ENCODE measurements around the gene VPS51.

VPS51 gene

DNA sequence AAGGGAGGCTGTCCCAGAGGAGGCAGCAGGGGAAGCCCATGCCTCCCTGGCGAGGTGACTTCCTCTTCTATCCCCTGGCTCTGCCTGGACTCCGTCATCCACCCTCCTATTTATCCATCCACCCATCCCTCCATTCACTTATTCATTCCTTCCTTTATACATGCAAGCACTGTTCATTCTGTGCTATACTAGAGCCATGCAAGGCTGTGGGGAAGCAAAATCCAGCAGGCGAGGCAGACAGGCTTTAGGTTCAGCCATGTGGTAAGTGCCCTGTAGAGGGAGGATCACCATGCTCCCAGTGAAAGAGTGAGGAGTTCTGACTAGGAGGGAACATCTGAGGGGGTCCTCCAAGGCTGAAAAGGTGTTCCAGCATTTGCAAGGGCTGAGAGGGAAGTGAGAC is 36.5 kb upstream of the VPS51 start:
- H3K36me3 ChIP-seq (replicated peaks; ENCODE audit: insufficient read depth, low read length): no peaks in the 10 kb centered on the region
- H3K9ac ChIP-seq (ENCODE audit: low read length): no peak overlapping the region
- no peak overlapping the region for H3K27ac ChIP-seq (ENCODE audit: low read length)
- DNase-seq: no peak
- H3K9me2 ChIP-seq (replicated peaks; ENCODE audit: insufficient read depth, low read length): no peaks in the 10 kb centered on the region
- H3K4me3 ChIP-seq (ENCODE audit: low read length): no peak overlapping the region
- H3K79me2 ChIP-seq (ENCODE audit: low read length): no peaks in the 10 kb centered on the region
- no peak overlapping the region for H3K4me2 ChIP-seq (ENCODE audit: low read depth, low read length)
- TF ChIP-seq EZH2 (optimal IDR thresholded peaks at IDR 0.05; ENCODE audit: low read depth, low read length) (no peak), EZH2phosphoT487 (IDR thresholded peaks at IDR 0.05; ENCODE audit: low read length) (no peak)
- TF ChIP-seq, protein P1, sequence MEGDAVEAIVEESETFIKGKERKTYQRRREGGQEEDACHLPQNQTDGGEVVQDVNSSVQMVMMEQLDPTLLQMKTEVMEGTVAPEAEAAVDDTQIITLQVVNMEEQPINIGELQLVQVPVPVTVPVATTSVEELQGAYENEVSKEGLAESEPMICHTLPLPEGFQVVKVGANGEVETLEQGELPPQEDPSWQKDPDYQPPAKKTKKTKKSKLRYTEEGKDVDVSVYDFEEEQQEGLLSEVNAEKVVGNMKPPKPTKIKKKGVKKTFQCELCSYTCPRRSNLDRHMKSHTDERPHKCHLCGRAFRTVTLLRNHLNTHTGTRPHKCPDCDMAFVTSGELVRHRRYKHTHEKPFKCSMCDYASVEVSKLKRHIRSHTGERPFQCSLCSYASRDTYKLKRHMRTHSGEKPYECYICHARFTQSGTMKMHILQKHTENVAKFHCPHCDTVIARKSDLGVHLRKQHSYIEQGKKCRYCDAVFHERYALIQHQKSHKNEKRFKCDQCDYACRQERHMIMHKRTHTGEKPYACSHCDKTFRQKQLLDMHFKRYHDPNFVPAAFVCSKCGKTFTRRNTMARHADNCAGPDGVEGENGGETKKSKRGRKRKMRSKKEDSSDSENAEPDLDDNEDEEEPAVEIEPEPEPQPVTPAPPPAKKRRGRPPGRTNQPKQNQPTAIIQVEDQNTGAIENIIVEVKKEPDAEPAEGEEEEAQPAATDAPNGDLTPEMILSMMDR (IDR thresholded peaks at IDR 0.05; ENCODE audit: low read length): no peak
- no peak overlapping the region for H2AFZ ChIP-seq (ENCODE audit: low read length)
- no peaks in the 10 kb centered on the region for H3K9me3 ChIP-seq (replicated peaks; ENCODE audit: insufficient read depth, low read length)
- peaks cover 11% of the 10 kb centered on the region for H3F3A ChIP-seq (ENCODE audit: insufficient read depth, low read length)
- no peaks in the 10 kb centered on the region for H4K20me1 ChIP-seq (ENCODE audit: insufficient read depth, low read length)
- peaks cover 26% of the 10 kb centered on the region for H3K4me1 ChIP-seq (ENCODE audit: low read length)
- H3K27me3 ChIP-seq (replicated peaks; ENCODE audit: insufficient read depth, low read length): no peaks in the 10 kb centered on the region

DNA sequence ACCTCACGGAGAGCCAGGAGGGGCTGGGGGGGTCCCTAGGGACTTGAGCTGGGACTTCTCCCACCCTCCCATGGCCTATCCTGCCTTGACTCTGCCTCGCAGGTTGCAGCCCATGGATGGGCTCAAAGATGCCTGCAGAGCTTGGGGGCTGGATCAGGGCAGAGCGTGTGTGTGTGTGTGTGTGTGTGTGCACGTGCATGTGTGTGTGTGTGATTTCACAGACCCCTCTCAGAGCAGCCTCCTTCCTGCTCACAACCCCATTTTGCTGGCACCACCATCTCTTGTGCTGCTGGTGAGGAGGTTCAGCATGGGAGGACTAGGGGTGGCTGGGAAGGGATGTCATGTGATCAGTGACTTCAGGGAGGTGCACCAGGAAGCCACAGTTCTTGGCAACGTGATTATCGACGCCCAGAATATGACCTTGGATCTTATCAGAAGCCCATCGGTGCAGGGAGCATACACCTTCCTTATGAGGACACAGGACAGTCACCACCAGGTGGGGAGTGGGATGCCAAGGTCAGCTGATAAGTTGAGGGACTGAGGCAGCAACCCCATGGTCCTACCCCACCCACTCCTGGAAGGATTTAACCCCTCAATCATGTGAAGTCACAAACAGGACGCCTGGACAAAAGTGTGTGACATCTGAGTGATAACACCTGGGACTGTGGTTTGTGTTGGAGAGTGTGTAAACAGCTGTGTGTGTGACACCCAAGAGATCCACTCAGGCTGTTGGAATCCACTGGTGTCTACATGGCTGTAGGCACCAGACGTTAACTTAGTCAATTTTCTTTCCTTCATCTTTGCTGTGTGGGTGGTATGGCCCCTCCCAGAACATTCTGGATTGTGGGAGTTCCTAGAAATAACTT is 35.8 kb upstream of the VPS51 start:
- no peaks in the 10 kb centered on the region for H3K27me3 ChIP-seq (replicated peaks; ENCODE audit: insufficient read depth, low read length)
- H2AFZ ChIP-seq (ENCODE audit: low read length): no peak overlapping the region
- H3K4me2 ChIP-seq (ENCODE audit: low read depth, low read length): peak overlapping the region; percentile 60; the same call in 1 of the 2 replicates
- H3F3A ChIP-seq (ENCODE audit: insufficient read depth, low read length): peaks cover 11% of the 10 kb centered on the region
- peaks cover 21% of the 10 kb centered on the region for H3K4me1 ChIP-seq (ENCODE audit: low read length)
- no peak overlapping the region for H3K4me3 ChIP-seq (ENCODE audit: low read length)
- H4K20me1 ChIP-seq (ENCODE audit: insufficient read depth, low read length): no peaks in the 10 kb centered on the region
- H3K9me2 ChIP-seq (replicated peaks; ENCODE audit: insufficient read depth, low read length): no peaks in the 10 kb centered on the region
- TF ChIP-seq, protein P1 (IDR thresholded peaks at IDR 0.05; ENCODE audit: low read length): no peak
- TF ChIP-seq EZH2 (optimal IDR thresholded peaks at IDR 0.05; ENCODE audit: low read depth, low read length) (no peak), EZH2phosphoT487 (IDR thresholded peaks at IDR 0.05; ENCODE audit: low read length) (no peak)
- no peaks in the 10 kb centered on the region for H3K9me3 ChIP-seq (replicated peaks; ENCODE audit: insufficient read depth, low read length)
- no peak for DNase-seq
- H3K36me3 ChIP-seq (replicated peaks; ENCODE audit: insufficient read depth, low read length): no peaks in the 10 kb centered on the region
- H3K27ac ChIP-seq (ENCODE audit: low read length): no peak overlapping the region
- no peak overlapping the region for H3K9ac ChIP-seq (ENCODE audit: low read length)
- H3K79me2 ChIP-seq (ENCODE audit: low read length): no peaks in the 10 kb centered on the region

DNA sequence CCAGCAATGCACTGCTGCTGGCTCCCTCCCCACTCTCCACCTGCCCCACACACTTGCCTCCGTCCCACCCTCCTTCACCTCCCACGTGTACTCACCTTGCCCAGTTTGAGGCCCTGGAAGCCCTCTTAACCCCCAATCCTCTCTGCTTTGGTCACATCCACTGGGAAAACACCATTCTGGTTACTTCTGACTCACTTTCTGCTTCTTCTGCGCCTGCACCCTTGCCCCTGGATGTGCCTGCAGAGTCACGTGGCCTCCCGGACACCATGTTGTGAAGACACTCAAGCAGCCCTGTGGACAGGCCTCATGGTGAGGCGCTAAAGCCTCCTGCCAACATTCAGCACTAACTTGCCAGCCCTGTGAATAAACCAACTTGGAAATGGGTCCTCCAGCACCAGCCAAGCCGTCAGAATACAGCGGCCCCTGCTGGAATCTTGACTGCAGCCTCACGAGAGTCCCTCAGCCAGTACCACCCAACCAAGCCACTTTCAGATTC is 35.1 kb upstream of the VPS51 start:
- Histone ChIP-seq H3K4me2 (ENCODE audit: low read depth, low read length) (peak overlapping the region; percentile 60; the same call in 1 of the 2 replicates), H3K9ac (ENCODE audit: low read length) (no peak overlapping the region)

More for the DNA sequence above, 35.1 kb upstream of the VPS51 start:
- Histone ChIP-seq H3F3A (ENCODE audit: insufficient read depth, low read length) (peaks cover 5% of the 10 kb centered on the region; the same call in 1 of the 2 replicates), H3K9me3 (replicated peaks; ENCODE audit: insufficient read depth, low read length) (no peaks in the 10 kb centered on the region), H3K9me2 (replicated peaks; ENCODE audit: insufficient read depth, low read length) (no peaks in the 10 kb centered on the region), H3K4me1 (ENCODE audit: low read length) (peaks cover 17% of the 10 kb centered on the region), H3K36me3 (replicated peaks; ENCODE audit: insufficient read depth, low read length) (no peaks in the 10 kb centered on the region), H3K79me2 (ENCODE audit: low read length) (no peaks in the 10 kb centered on the region), H2AFZ (ENCODE audit: low read length) (no peak overlapping the region), H3K27ac (ENCODE audit: low read length) (no peak overlapping the region), H3K27me3 (replicated peaks; ENCODE audit: insufficient read depth, low read length) (no peaks in the 10 kb centered on the region), H3K4me3 (ENCODE audit: low read length) (no peak overlapping the region), H4K20me1 (ENCODE audit: insufficient read depth, low read length) (no peaks in the 10 kb centered on the region)
- no peak for DNase-seq
- TF ChIP-seq EZH2phosphoT487 (IDR thresholded peaks at IDR 0.05; ENCODE audit: low read length) (no peak), EZH2 (optimal IDR thresholded peaks at IDR 0.05; ENCODE audit: low read depth, low read length) (no peak)
- TF ChIP-seq, protein P1 (IDR thresholded peaks at IDR 0.05; ENCODE audit: low read length): 0 out of 2 replicates have a peak, but pooled peaks have one; percentile 4

All from MM.1S (cell line).